Testis (tissue), 2 donors: ENCODE measurements around the gene MLLT6.

Source experiments
- POLR2A ChIP-seq: fragments of 450-650 bp; IDR thresholded peaks from one replicate; pipeline ENCODE4 v1.6.1; 2017; ENCODE audit warnings: antibody characterized with exemption, mild to moderate bottlenecking, moderate library complexity
- TF ChIP-seq, protein P1 (sequence below), 3 experiments: fragments of 450-650 bp in 2 of 3; fragments of 200-600 bp in 1 of 3; sonication (generic) in 1 of 3; IDR thresholded peaks; one replicate each; pipeline ENCODE4 v1.5.1; 2016 to 2019; ENCODE audit warnings: antibody characterized with exemption in 3 of 3, mild to moderate bottlenecking in 2 of 3, moderate library complexity in 1 of 3

DNA sequence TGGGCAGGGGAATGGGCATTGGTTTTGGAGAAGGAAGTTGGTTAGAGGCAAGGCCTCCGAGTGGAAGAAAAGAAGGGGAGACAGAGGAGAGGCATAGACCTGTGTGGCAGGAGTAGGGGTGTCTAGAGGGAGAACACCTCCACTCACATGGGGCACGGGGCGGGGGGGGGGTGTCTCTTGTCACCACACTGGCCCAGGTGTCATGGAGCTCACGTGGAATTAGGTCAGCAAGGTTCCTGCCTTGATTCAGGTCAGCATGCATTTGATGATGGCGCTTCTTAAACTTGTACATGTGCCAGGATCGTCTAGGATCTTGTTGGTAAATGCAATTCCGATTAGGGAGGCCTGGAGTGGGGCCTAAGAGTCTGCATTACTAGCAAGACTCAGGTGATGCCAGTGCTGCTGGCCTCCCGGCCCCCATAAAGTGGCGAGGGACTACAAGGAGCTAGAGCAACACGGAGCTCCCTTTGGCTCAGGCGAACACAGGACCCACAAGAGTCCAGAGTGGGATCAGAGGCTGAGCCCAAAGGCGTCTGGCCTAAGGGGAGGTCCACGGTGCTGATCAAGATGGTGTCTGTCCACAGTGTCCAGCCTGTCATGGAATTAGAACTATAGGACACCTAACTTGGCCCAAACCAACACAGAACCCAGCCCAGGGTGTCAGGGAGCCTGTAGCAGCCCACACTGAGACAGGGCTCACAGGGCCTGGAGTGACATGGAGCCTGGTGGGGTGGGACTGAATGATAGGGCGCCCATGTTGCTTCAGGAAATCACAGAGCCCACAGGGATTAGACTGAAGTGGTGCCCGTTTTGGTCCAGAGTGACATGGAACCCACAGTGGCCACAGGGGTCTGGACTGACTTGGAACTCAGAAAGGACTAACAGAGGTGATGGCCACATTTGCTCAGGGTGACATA, 47.0 kb upstream of the MLLT6 start:
- TF ChIP-seq, protein P1, sequence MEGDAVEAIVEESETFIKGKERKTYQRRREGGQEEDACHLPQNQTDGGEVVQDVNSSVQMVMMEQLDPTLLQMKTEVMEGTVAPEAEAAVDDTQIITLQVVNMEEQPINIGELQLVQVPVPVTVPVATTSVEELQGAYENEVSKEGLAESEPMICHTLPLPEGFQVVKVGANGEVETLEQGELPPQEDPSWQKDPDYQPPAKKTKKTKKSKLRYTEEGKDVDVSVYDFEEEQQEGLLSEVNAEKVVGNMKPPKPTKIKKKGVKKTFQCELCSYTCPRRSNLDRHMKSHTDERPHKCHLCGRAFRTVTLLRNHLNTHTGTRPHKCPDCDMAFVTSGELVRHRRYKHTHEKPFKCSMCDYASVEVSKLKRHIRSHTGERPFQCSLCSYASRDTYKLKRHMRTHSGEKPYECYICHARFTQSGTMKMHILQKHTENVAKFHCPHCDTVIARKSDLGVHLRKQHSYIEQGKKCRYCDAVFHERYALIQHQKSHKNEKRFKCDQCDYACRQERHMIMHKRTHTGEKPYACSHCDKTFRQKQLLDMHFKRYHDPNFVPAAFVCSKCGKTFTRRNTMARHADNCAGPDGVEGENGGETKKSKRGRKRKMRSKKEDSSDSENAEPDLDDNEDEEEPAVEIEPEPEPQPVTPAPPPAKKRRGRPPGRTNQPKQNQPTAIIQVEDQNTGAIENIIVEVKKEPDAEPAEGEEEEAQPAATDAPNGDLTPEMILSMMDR (IDR thresholded peaks at IDR 0.05): no peak
- no peak for TF ChIP-seq POLR2A
